Osteoblast (primary cell): ENCODE data around the gene ITPR1. TPM values are rescaled to one million over a fixed set of nuclear protein-coding genes. Genes with fewer than 3 reads are reported as not detected.

Experiments used
- DNase-seq: peaks from one replicate; pipeline ENCODE4 v3.0.0; 2011; ENCODE audit warnings: low spot score, mixed read lengths; ENCODE audit not compliant: insufficient read length; ENCODE audit errors: missing footprints
- H2AFZ ChIP-seq: 2 replicates; pipeline ENCODE4 v1.6.0; 2011; ENCODE audit warnings: mild to moderate bottlenecking, low read length
- H3K27ac ChIP-seq: 2 replicates; pipeline ENCODE4 v1.5.1; 2011; ENCODE audit warnings: mild to moderate bottlenecking, low read depth, low read length, moderate library complexity
- H3K27me3 ChIP-seq: 2 replicates; pipeline ENCODE4 v1.6.0; 2012; ENCODE audit warnings: mild to moderate bottlenecking, control low read depth, inconsistent platforms, low read length, moderate library complexity; ENCODE audit not compliant: insufficient read depth
- H3K36me3 ChIP-seq: 2 replicates; pipeline ENCODE4 v1.5.1; 2011; ENCODE audit warnings: mild to moderate bottlenecking, low read length, control low read depth, moderate library complexity; ENCODE audit not compliant: insufficient read depth
- H3K4me1 ChIP-seq: 2 replicates; pipeline ENCODE4 v1.5.1; 2011; ENCODE audit warnings: mild to moderate bottlenecking, low read length, control low read depth, moderate library complexity; ENCODE audit not compliant: insufficient read depth
- H3K4me2 ChIP-seq: 2 replicates; pipeline ENCODE4 v1.6.0; 2011; ENCODE audit warnings: mild to moderate bottlenecking, low read length; ENCODE audit not compliant: insufficient read depth
- H3K4me3 ChIP-seq: fragments of 200-600 bp; sonication (generic); 3 replicates; pipeline ENCODE4 v1.5.1; 2012; ENCODE audit warnings: mild to moderate bottlenecking, low read length, inconsistent platforms; ENCODE audit not compliant: insufficient read depth
- H3K79me2 ChIP-seq: 2 replicates; pipeline ENCODE4 v1.6.0; 2012; ENCODE audit warnings: mild to moderate bottlenecking, low read length, control low read depth, inconsistent platforms; ENCODE audit not compliant: insufficient read depth
- H3K9me3 ChIP-seq: 2 replicates; pipeline ENCODE4 v1.5.1; 2011; ENCODE audit warnings: low read depth, low read length, control low read depth
- H4K20me1 ChIP-seq: 2 replicates; pipeline ENCODE4 v1.6.0; 2012; ENCODE audit warnings: mild to moderate bottlenecking, low read length, control low read depth; ENCODE audit not compliant: insufficient read depth
- CTCF ChIP-seq: IDR thresholded peaks from 2 replicates; pipeline ENCODE4 v1.5.1; 2011; ENCODE audit warnings: mild to moderate bottlenecking, low read depth, low read length, moderate library complexity; ENCODE audit errors: extremely low read depth
- total RNA-seq: library from RNA; depleted of rRNA; stranded (reverse); fragments of >200 nt; gene quantifications from 2 replicates; pipeline ENCODE4 v1.2.3, GENCODE V29; 2012

ITPR1 gene
- total RNA-seq, 1 donor, result 16.6 TPM

GRCh38 chr3:4533489-4534443, 40.6 kb downstream of the ITPR1 start:
- no peak for DNase-seq
- no peak for TF ChIP-seq CTCF
- Histone ChIP-seq H4K20me1 (no peaks in the 10 kb centered on the region), H2AFZ (peak overlapping the region; percentile 44), H3K27ac (no peak overlapping the region), H3K79me2 (no peaks in the 10 kb centered on the region), H3K9me3 (no peaks in the 10 kb centered on the region), H3K4me3 (no peak overlapping the region), H3K36me3 (no peaks in the 10 kb centered on the region), H3K4me1 (no peaks in the 10 kb centered on the region), H3K27me3 (no peaks in the 10 kb centered on the region), H3K4me2 (no peak overlapping the region)

- H3K27me3 ChIP-seq, result no peaks in the 10 kb centered on the region
- no peaks in the 10 kb centered on the region for H3K4me1 ChIP-seq
- H2AFZ ChIP-seq, result no peak overlapping the region
- no peaks in the 10 kb centered on the region for H3K36me3 ChIP-seq
- no peak overlapping the region for H3K4me3 ChIP-seq
- no peak overlapping the region for H3K27ac ChIP-seq
- H3K9me3 ChIP-seq, result no peaks in the 10 kb centered on the region
- TF ChIP-seq CTCF, result no peak
- H3K4me2 ChIP-seq, result no peak overlapping the region
- H4K20me1 ChIP-seq, result no peaks in the 10 kb centered on the region
- DNase-seq, result no peak
- no peaks in the 10 kb centered on the region for H3K79me2 ChIP-seq
Observed at GRCh38 chr3:4534906-4535305, 41.8 kb downstream of the ITPR1 start.

- DNase-seq, result no peak
- Histone ChIP-seq H4K20me1 (no peaks in the 10 kb centered on the region), H3K36me3 (no peaks in the 10 kb centered on the region), H3K27ac (no peak overlapping the region), H2AFZ (no peak overlapping the region), H3K4me1 (no peaks in the 10 kb centered on the region), H3K79me2 (no peaks in the 10 kb centered on the region), H3K4me2 (no peak overlapping the region), H3K27me3 (no peaks in the 10 kb centered on the region), H3K4me3 (no peak overlapping the region), H3K9me3 (no peaks in the 10 kb centered on the region)
- no peak for TF ChIP-seq CTCF
Observed at GRCh38 chr3:4536260-4536659, 43.1 kb downstream of the ITPR1 start.

GRCh38 chr3:4540267-4540666, 47.1 kb downstream of the ITPR1 start:
- no peaks in the 10 kb centered on the region for H3K4me1 ChIP-seq
- H3K9me3 ChIP-seq, result no peaks in the 10 kb centered on the region
- no peak for DNase-seq
- no peak overlapping the region for H3K4me3 ChIP-seq
- H4K20me1 ChIP-seq, result no peaks in the 10 kb centered on the region
- H3K36me3 ChIP-seq, result no peaks in the 10 kb centered on the region
- H3K27ac ChIP-seq, result no peak overlapping the region
- H3K4me2 ChIP-seq, result no peak overlapping the region
- H2AFZ ChIP-seq, result no peak overlapping the region
- no peaks in the 10 kb centered on the region for H3K79me2 ChIP-seq
- no peaks in the 10 kb centered on the region for H3K27me3 ChIP-seq
- TF ChIP-seq CTCF, result no peak
